Measurements from ENCODE around the gene EEF2K. TPM values are rescaled to one million over a fixed set of nuclear protein-coding genes. Genes with fewer than 3 reads are reported as not detected.
A peak's percentile ranks its signal among the peaks of the same experiment; 100 is the strongest.

EEF2K gene
- total RNA-seq, 1 experiment from 2014 or later = 9.1 TPM

DNA sequence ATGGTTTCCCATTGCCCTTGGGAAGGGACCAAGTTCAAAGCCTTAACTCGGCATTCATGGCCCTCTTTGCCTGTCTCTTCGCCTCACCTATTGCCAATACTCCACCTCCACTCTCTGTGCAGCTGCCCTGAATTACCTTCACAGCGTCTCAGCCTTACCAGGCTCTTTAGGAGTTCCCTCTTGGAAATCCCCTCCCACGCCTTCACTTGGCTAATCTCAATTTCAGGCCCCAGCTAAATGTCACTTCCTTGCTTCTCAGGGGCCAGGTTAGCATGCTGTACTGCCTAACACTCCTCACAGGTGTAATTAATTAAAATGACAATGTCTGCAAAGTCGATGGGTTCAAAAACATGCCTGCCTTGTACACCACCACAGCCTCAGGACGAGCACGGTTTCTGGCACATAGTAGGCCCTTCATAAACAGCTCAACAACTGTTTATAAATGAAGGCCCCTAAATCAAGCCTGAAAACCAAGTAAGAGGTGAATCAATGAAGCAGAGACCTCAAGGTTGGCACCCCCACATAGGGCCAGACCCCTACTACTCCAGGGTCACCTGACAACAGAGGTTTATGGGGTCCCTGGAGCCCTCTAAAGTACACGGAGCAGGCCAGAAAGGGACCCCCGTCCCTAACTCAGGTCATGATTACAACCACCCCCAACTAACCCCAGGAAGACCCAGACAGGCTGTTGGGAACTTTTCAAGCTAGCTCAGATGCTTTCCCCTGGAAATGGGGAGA, 11.2 kb upstream of the EEF2K start:
- POLR2A ChIA-PET (ENCODE audit: unreplicated experiment) = no interaction called here
- no peak for ATAC-seq
- intact Hi-C loops (cut with micrococcal nuclease) = no loop called here
- H2AFZ ChIP-seq (ENCODE audit: low read length) = no peak overlapping the region
- no peaks in the 10 kb centered on the region for H3F3A ChIP-seq (ENCODE audit: low read length, unreplicated experiment)
- TF ChIP-seq EZH2phosphoT487 (IDR thresholded peaks at IDR 0.05; ENCODE audit: borderline replicate concordance, low read length) = no peak
- TF ChIP-seq, protein P1, sequence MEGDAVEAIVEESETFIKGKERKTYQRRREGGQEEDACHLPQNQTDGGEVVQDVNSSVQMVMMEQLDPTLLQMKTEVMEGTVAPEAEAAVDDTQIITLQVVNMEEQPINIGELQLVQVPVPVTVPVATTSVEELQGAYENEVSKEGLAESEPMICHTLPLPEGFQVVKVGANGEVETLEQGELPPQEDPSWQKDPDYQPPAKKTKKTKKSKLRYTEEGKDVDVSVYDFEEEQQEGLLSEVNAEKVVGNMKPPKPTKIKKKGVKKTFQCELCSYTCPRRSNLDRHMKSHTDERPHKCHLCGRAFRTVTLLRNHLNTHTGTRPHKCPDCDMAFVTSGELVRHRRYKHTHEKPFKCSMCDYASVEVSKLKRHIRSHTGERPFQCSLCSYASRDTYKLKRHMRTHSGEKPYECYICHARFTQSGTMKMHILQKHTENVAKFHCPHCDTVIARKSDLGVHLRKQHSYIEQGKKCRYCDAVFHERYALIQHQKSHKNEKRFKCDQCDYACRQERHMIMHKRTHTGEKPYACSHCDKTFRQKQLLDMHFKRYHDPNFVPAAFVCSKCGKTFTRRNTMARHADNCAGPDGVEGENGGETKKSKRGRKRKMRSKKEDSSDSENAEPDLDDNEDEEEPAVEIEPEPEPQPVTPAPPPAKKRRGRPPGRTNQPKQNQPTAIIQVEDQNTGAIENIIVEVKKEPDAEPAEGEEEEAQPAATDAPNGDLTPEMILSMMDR (conservative IDR thresholded peaks at IDR 0.05; ENCODE audit: low read depth, low read length) = no peak
- TF ChIP-seq EZH2 (IDR thresholded peaks at IDR 0.05; ENCODE audit: low read length, unreplicated experiment) = no peak
- H3K9me2 ChIP-seq (replicated peaks; ENCODE audit: low read length) = no peaks in the 10 kb centered on the region
- H3K27me3 ChIP-seq (ENCODE audit: low read length) = no peaks in the 10 kb centered on the region
- peaks cover 25% of the 10 kb centered on the region for H3K4me1 ChIP-seq (ENCODE audit: insufficient read depth, low read length)
- no peak overlapping the region for H3K9ac ChIP-seq (ENCODE audit: low read length)
- H3K4me2 ChIP-seq (ENCODE audit: low read length) = peak overlapping the region; percentile 57
- H4K20me1 ChIP-seq (ENCODE audit: low read length) = no peaks in the 10 kb centered on the region
- no TSS peak for BruUV-seq (replicated peaks)
- H3K4me3 ChIP-seq (ENCODE audit: low read length) = no peak overlapping the region
- no peaks in the 10 kb centered on the region for H3K79me2 ChIP-seq (ENCODE audit: low read length)
- no peaks in the 10 kb centered on the region for H3K9me3 ChIP-seq (ENCODE audit: low read length)
- no peak for DNase-seq
- H3K27ac ChIP-seq (ENCODE audit: low read length) = no peak overlapping the region
- no peaks in the 10 kb centered on the region for H3K36me3 ChIP-seq (ENCODE audit: low read depth, low read length)
- CTCF ChIA-PET = interaction anchor here (0.6 to 1.8 kb wide), 2 partner anchors 105 to 203 kb away, joined by 5 to 6 read pairs; no protein-coding TSS in a partner anchor

DNA sequence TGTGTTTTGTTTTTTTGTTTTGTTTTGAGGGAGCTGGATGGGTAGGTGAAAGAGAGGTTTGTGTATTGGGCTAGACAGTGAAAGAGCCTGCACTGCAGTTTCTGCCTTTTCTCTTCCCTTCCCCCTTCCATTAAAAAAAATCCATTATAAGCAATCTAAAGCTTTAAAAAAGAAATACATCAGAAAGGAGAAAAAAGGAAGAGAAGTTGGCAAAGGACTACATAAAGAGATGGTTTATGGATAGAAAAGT, 10.7 kb upstream of the EEF2K start:
- Histone ChIP-seq H3K9ac (ENCODE audit: low read length) (no peak overlapping the region), H3K27ac (ENCODE audit: low read length) (no peak overlapping the region), H2AFZ (ENCODE audit: low read length) (no peak overlapping the region), H3K4me2 (ENCODE audit: low read length) (peak overlapping the region; percentile 57), H3K36me3 (ENCODE audit: low read depth, low read length) (no peaks in the 10 kb centered on the region), H3K9me3 (ENCODE audit: low read length) (no peaks in the 10 kb centered on the region), H3F3A (ENCODE audit: low read length, unreplicated experiment) (no peaks in the 10 kb centered on the region), H4K20me1 (ENCODE audit: low read length) (no peaks in the 10 kb centered on the region), H3K4me3 (ENCODE audit: low read length) (peak overlapping the region; percentile 28; the same call in 1 of the 2 replicates), H3K27me3 (ENCODE audit: low read length) (no peaks in the 10 kb centered on the region), H3K9me2 (replicated peaks; ENCODE audit: low read length) (no peaks in the 10 kb centered on the region), H3K4me1 (ENCODE audit: insufficient read depth, low read length) (peaks cover 27% of the 10 kb centered on the region), H3K79me2 (ENCODE audit: low read length) (no peaks in the 10 kb centered on the region)
- TF ChIP-seq, protein P1 (conservative IDR thresholded peaks at IDR 0.05; ENCODE audit: low read depth, low read length) = no peak
- no peak for TF ChIP-seq EZH2phosphoT487 (IDR thresholded peaks at IDR 0.05; ENCODE audit: borderline replicate concordance, low read length)
- no peak for TF ChIP-seq EZH2 (IDR thresholded peaks at IDR 0.05; ENCODE audit: low read length, unreplicated experiment)
- ATAC-seq (no peak), DNase-seq (no peak)
- intact Hi-C loops (cut with micrococcal nuclease) = no loop called here
- CTCF ChIA-PET = interaction anchor here (0.6 to 1.8 kb wide), 2 partner anchors 105 to 203 kb away, joined by 5 to 6 read pairs; no protein-coding TSS in a partner anchor
- BruUV-seq (replicated peaks) = no TSS peak
- POLR2A ChIA-PET (ENCODE audit: unreplicated experiment) = no interaction called here
